Tracheal epithelial cell (primary cell): ENCODE measurements around the gene SPINK1. TPM values are rescaled to one million over a fixed set of nuclear protein-coding genes. Genes with fewer than 3 reads are reported as not detected.

Experiments used
- total RNA-seq: library from RNA; depleted of rRNA; stranded (reverse); fragments of >200 nt; gene quantifications from 2 replicates; pipeline ENCODE4 v1.2.1, GENCODE V29; 2014

The SPINK1 gene, protein sequence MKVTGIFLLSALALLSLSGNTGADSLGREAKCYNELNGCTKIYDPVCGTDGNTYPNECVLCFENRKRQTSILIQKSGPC
- 3.6 TPM in 1 of 2 replicates, not detected in the other for total RNA-seq

DNA sequence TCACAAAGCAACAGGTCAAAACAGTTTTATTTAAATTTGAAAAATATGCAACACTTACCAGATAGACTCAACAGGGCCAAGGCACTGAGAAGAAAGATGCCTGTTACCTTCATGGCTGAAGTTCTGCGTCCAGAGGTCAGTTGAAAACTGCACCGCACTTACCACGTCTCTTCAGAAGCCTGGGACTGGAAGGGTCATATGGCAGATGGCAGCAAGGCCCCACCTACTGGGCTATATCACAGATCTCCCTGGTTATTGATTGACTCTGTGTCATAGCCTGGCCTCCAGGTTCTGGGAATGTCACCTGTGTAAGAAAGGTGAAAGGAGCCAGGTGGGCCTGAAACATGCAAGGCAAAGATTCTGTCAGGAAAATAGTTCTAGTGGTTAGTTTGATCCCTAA is at the start of gene SPINK1:
SPINK1 (minus strand) TSS at position 207 of the 400 bp plus-strand sequence; CDS start at position 113, 94 bp downstream.

DNA sequence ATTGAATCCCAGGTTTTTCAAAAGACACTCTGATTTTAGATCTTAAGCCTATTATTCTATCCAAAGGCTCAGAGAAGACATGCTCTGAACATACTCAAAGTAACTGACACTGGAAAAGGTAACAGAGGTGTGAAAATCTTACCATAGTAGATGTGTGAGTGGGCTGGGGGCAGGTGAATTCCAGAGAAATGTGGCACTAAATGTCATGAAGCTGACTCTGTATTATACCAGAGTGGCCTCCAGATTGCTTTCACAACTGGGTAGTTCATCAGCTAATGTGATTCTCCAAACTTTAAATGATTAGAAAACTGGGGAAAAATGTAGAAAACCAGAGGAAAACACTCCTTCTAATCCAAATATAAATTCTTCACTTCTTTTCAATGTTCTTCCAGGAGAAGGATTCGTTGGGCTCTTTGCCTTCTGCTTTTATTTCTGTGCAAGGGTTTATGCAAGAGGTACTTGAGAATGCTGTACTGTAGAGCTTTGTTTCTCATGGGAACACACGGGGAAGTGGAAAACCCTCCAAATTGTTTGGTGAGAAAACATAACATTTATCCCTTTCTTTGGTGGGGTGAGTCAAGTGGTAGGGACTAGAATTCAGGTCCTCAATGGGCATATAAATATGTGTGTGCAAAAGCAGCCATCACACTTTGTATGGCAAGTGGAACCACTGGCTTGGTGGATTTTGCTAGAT is 46.7 kb upstream of the SPINK1 start, which contains the start of gene SCGB3A2:
SCGB3A2 (plus strand) TSS at position 646 of the 694 bp plus-strand sequence. CDS start 93 bp downstream, outside the sequence.

DNA sequence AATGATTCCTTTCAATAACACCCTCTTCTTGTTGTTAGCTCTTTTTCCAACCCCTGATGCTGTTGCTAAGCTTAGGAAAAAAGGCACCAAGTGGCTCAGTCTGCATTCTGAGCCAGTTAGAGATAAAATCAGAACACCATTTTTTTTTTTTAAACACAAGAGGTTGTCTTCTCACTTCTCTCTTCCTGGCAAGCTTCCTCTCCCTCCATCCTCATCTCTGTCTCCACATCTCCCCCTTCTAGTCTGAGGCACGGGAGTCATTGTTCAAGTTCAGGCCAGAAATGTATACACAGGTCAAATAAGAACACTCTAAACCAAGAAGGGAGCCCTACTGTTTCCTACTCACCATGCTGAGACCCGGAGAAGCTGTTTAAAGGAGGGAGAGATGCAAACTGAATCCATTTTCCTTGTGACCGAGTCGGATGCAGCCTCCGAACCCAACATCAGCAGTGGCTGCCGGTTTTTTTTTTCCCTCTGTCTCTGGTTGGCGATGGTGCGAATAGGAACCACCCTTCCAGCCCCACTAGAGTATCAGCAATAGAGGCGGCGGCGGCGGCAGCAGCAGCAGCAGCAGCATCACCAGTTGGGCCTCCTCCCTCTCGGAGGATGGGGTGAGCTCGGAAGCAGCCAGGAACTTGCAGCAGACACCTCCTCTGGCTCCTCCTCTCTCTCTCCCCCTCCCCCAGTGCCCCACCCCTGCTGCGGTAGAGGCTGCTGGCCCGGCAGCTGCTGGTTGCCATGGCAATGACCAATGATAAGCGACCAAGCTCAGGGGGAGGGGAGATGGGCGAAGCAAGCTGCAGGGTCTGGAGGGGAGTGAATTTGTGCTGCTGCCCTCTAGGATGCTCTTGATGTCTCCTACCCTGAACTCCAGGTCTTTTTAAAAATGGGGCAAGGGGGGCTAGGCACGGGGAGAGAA is 49.1 kb downstream of the SPINK1 start, which contains the start of gene JAKMIP2:
JAKMIP2 (minus strand) TSS at position 619 of the 919 bp plus-strand sequence. CDS start 110,922 bp downstream, outside the sequence.

Other genes with a start within 250 kb of the SPINK1 start
- not detected in 2 replicates for gene JAKMIP2, start 48.9 kb downstream of the SPINK1 start, total RNA-seq
- not detected in 2 replicates for gene SCGB3A2, start 47.0 kb upstream of the SPINK1 start, total RNA-seq
- gene C5orf46, start 74.9 kb upstream of the SPINK1 start, total RNA-seq, result 1.2 TPM in 1 of 2 replicates, not detected in the other
- 5.5 and 14.1 TPM in 2 replicates for gene SPINK5, start 232.3 kb upstream of the SPINK1 start, total RNA-seq